Measurements from ENCODE around the gene CLVS2.

Gene CLVS2

DNA sequence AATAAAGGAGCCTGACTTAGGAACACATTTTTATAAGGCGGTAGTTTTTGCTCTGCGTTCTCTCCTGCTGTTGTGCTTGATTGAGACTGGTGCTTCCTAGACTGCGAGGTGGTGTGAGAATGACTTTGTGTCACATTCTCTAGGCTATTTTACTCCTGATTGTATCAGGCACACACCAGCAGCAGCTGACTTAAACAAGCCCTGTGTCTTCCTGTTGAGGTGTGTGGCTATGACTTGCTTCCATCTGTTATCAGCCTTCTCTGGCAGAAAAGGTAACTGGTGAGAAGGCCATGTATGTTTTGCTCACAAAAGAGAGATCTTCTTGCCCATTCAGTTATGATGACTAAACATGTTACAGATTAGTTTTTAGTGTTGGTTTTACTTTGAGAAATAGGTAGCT lies 43.4 kb downstream of the CLVS2 start:
- TF ChIP-seq, protein P1, sequence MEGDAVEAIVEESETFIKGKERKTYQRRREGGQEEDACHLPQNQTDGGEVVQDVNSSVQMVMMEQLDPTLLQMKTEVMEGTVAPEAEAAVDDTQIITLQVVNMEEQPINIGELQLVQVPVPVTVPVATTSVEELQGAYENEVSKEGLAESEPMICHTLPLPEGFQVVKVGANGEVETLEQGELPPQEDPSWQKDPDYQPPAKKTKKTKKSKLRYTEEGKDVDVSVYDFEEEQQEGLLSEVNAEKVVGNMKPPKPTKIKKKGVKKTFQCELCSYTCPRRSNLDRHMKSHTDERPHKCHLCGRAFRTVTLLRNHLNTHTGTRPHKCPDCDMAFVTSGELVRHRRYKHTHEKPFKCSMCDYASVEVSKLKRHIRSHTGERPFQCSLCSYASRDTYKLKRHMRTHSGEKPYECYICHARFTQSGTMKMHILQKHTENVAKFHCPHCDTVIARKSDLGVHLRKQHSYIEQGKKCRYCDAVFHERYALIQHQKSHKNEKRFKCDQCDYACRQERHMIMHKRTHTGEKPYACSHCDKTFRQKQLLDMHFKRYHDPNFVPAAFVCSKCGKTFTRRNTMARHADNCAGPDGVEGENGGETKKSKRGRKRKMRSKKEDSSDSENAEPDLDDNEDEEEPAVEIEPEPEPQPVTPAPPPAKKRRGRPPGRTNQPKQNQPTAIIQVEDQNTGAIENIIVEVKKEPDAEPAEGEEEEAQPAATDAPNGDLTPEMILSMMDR (IDR thresholded peaks at IDR 0.05; ENCODE audit: low read depth, low read length) = no peak
- H3K4me3 ChIP-seq (ENCODE audit: low read depth, low read length) = no peak overlapping the region
- in situ Hi-C loops (cut with HindIII; ENCODE audit: low sequenced_read_pairs) = no loop called here
- no peak for DNase-seq (ENCODE audit: low read depth, low spot score)

DNA sequence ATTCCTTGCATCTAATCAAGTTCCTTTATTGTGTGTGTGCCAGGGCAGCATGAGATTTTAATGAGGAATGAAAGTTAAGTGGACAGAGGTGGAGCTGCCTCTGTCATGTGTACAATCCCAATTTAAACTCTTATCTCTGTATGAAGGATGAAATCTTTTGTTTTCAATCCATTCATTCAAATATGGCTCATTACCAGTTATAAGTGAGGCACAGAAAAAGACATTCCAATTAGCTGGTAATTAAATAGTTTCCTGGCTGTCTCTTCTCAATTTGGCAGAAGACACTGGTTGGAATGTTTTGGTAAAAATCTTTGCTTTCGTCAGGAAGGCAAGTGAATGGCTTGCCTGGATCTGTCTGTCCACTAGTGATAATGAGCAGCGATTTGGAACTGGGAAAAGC lies 46.4 kb downstream of the CLVS2 start:
- DNase-seq (ENCODE audit: low read depth, low spot score) = no peak
- in situ Hi-C loops (cut with HindIII; ENCODE audit: low sequenced_read_pairs) = no loop called here
- H3K4me3 ChIP-seq (ENCODE audit: low read depth, low read length) = no peak overlapping the region
- TF ChIP-seq, protein P1 (IDR thresholded peaks at IDR 0.05; ENCODE audit: low read depth, low read length) = no peak

DNA sequence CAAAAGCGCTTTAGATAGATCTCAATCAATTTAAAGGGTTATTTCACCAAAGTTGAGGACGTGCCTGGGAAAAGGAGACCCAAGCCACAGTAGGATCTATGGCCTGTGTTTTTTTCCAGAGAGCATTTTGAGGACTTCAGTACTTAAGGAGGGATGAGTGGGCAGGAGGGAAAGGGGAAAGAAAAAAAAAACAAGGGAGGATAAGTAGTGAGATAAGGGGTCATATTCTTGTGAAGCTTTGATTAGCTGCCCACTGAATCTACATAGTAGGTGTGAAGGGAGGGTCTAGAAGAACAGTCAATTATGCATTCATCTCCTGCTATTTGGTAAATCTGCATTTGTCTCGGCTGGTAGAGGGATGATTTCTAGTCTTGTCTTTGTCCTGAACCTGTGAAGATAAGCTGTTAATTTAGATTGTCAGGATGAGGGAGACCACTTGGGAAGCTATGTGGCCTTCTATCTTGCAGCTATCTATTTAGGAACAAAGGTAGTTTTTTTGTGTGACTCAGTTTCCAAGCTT lies 48.4 kb downstream of the CLVS2 start:
- TF ChIP-seq, protein P1 (IDR thresholded peaks at IDR 0.05; ENCODE audit: low read depth, low read length) = no peak
- in situ Hi-C loops (cut with HindIII; ENCODE audit: low sequenced_read_pairs) = no loop called here
- no peak for DNase-seq (ENCODE audit: low read depth, low spot score)
- no peak overlapping the region for H3K4me3 ChIP-seq (ENCODE audit: low read depth, low read length)

DNA sequence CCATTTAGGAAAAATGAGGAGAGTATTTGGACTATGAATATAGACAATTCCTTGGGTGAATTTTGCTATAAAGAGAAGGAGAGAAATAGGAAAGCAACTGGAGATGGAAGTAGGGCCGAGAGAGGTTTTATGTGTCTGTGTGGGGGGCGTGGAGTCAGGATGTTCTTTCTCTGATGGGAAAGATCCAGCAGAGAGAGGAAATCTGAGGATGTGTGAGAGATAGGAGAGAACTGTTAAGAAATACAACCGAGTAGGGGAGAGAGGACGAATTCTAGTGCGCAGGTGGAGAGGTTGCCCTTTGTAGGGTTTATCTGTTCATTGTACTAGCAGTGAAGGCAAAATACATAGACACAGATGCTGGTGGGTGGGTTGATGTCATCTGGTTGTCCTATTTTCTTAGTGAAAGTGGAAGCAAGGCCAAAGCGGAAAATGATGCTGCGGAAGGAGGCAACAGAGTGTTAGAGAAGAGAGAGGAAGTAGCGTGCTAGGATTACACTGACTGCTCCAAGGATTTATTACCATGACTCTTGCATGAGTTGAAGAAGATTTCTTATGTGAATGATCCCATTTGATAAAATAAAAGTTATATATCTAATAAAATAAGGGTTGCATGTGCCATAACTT lies 57.7 kb downstream of the CLVS2 start:
- DNase-seq (ENCODE audit: low read depth, low spot score) = no peak
- in situ Hi-C loops (cut with HindIII; ENCODE audit: low sequenced_read_pairs) = no loop called here
- H3K4me3 ChIP-seq (ENCODE audit: low read depth, low read length) = no peak overlapping the region
- TF ChIP-seq, protein P1 (IDR thresholded peaks at IDR 0.05; ENCODE audit: low read depth, low read length) = no peak

DNA sequence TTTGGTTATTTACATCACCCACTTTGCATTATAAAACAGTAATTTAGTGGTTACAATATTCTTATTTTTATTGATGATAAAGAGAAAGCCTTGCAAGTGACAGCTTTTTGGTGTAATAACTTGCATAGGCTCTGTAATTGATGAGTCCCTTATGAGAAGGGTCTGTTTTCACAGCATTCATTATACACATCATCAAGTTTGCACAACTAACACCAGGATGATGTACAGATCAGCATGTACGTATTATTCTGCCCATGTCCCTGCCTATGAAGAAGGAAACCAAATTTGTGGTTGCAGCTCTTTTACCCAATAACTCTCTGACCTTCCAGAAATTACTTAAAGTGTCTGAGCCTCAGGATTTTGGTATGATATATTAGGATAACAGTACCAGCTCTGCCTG lies 59.2 kb downstream of the CLVS2 start:
- no peak overlapping the region for H3K4me3 ChIP-seq (ENCODE audit: low read depth, low read length)
- in situ Hi-C loops (cut with HindIII; ENCODE audit: low sequenced_read_pairs) = no loop called here
- TF ChIP-seq, protein P1 (IDR thresholded peaks at IDR 0.05; ENCODE audit: low read depth, low read length) = no peak
- DNase-seq (ENCODE audit: low read depth, low spot score) = no peak

DNA sequence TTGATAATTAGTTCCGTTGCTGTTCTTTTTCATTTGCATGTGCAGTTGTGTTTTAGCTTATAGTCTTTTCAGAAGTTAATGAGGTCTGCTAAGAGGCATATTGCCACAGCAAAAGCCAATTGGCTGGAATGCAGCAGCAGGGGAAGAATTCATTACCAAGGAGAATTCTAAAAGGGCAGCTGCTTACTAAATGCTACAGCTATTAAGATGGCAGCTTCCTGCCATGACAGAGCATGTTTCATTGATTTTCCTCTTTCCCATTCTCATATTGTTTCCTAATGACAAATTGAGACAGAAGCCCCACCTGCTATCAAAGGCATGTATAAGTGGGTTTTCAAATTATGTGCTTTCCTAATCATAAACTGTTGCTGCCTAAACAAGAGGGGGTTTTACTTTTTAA lies 66.6 kb downstream of the CLVS2 start:
- TF ChIP-seq, protein P1 (IDR thresholded peaks at IDR 0.05; ENCODE audit: low read depth, low read length) = no peak
- no peak for DNase-seq (ENCODE audit: low read depth, low spot score)
- in situ Hi-C loops (cut with HindIII; ENCODE audit: low sequenced_read_pairs) = no loop called here
- no peak overlapping the region for H3K4me3 ChIP-seq (ENCODE audit: low read depth, low read length)

Measured in astrocyte of the spinal cord (primary cell).